HG02884 (cell line): Measurements from ENCODE around the gene UBE2O.

Source experiments
- ATAC-seq: cut with Tn5 transposase; IDR thresholded peaks from one replicate; pipeline ENCODE4 v1.9.1; 2021; ENCODE audit warnings: mild to moderate bottlenecking, moderate library complexity; ENCODE audit not compliant: unreplicated experiment

The UBE2O gene

DNA sequence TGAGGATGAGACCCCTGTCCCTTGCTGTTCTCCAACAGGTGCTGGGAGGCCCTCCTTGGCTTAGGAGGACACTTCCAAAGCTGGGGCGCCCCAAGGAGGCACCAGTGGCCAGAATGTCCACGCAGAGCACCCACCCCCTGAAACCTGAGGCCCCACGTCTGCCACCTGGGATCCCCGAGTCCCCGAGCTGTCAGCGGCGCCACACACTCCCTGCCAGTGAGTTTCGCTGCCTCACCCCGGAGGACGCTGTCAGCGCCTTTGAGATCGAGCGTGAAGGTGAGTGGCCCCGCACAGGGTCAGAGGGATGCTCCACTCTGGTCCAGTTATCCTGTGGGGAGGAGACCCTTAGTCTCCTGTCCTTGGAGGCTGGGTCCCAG, 15.7 kb upstream of the UBE2O start:
- no peak for ATAC-seq

DNA sequence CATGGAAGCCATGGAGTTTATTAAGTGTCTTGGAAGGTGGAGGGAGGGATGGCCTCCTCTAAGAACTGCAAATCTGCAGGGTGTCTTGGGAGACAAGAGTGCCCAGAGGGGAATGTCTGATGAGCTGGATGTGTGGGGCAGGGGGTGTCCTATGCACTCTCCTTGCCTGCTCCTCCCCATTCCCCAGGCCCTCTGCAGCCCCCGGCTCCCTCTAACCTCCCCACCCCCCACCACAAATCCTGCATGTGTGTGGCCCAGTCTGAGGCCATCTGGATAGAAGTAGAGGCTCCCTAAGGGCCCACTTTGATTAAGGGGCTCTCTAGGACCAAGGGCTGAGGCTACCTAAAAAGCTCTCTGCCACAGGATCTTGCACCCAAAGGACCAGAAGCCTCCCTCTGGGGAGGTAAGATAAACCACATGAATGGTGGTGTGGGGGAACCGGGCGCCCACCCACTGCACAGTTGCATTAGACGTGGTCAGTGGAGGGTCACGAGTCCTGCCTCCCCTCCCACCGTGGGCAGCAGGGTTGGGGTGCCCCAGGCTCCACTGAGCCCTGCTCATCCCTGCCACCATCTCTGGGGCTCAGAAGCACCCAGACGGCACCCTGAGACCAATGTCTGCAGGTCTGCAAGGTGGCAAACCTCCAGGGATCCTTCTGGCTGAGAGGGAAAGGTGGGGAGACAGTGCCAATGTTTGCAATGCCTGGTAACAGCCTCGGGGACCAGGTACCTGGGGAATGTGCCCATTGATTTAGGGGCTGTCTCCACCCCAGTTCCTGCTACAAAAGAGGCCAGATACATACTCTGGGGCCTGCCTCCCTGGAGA, 15.1 kb upstream of the UBE2O start:
- ATAC-seq = no peak

DNA sequence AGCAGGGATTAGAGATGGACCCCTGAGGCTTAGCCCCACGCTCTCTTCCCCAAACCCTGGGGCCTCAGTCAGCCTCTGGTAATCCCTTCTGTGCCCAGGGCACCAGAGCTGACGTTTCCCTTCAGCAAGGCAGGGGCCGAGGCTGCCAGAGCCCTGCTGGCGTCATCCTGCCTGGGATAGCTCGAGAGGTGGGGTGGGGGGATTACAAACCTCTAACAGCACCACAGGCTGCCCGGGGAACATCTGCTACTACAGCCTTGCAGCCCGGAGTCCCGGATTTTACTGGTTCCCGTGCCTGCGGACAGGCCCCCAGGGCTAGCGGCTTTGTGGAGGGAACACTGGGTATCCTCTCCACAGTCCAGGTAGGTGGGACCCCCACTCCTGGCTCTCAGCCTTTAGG, 14.4 kb upstream of the UBE2O start, which contains the start of gene AANAT:
AANAT (plus strand) TSS at position 238 of the 400 bp plus-strand sequence. CDS start 1,144 bp downstream, outside the sequence.
- ATAC-seq = no peak

DNA sequence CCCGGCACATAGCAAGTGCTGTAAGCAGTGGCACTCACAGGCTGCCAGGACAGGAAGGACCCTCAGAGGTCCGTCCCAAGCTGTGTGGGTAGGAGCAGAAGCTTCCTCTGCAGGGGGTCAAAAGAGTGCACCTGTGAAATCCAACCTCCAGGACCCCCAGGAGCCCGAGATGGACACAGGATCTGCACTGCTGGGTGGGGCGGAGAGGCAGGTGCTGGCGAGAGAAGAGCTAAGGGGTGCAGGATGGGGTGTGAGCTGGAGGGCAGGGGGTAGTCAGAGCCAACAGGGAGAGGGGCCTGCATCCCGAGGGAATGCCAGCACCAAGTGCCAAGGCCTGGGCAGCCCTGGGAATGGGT, 13.8 kb upstream of the UBE2O start:
- ATAC-seq = no peak

DNA sequence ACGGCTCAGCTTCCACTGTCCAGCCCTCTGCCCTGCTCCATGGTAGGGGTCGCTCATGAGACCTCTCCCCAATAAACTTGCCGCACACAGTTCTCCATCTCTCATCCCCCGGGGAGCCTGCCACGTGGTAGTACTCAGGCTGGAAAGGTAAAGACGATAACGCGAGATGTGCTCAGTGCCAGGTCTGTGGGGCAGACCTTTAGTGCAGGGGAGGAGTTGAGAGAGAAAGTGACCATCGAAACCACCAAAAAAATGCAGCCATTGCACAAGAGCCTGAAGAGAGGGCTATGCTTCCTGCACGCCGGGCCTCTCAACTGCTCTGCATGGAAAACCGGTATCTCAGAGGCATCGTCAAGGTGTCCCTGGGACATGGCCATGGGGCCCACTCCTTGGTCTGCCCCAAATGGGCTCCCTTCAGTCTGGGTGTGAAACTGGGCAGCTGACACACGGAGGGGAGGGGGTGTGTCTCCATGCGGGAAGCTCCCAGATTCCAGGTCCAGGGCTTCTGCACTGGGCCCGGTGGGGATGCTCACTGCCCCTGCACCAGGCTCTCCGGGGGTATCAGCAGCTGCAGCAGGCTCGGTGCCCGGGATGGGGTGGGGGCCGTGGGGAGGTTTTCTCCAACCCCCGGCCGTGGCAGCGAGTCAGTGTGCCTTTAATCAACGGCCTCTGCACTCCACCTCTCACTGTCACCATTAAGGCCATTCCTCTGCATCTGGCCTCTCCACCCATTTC, 9.8 kb upstream of the UBE2O start:
- ATAC-seq = no peak

DNA sequence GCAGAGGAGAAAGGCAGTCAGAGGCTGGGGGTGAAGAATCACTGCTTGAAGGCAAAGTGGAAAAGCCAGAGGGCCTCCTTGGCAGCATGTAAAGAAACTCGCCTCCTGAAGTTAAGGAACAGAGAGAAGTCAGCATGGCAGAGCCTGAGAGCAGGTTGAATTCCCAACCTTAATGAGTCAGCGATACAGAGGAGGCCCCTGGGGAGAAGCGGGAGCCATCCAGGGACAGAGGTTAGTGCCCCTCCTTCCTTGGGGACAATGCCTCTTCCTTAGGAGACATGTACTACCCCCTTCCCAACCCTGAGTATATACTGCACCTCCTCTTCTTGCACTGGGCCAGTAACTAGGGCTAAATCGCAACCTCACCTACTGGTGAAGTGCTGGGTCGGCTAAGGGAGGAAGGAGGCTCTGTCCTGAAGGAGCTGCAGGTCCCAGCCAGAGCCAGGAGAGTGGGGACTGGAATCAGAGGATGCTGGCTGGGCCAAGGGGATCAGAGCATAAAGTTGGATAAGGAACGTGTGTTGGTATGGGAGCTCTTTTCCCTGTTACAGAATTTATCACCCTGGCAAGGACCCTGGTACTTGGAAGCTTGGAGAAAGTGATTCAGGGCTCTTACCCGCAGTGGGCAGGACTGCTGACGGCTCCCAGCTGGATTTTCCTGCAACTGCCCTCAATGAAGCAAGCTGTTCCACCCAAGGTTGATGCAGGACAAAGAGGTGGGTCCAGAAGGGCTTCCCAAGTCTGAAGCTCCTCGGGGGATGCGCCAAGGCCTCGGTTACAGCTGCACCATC, 9.0 kb upstream of the UBE2O start:
- ATAC-seq = no peak

DNA sequence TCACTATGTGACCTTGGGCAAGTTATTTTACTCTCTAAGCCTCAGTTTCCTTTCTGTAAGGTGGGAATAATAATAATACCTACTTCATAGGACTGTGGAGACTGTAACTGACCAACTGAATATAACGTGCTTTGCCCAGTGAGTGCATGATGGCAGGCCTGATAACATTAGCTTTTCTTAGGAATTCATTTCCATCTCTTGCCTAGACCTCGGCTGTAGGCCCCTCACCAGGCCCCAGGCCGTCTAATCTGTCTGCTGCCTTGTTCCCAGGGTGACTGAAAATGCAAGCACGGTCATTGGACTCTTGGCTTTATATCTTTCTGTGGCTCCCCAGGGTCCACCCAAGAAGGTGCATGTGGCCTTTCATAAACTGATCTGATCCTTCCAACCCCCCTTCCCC, 6.7 kb upstream of the UBE2O start:
- no peak for ATAC-seq

DNA sequence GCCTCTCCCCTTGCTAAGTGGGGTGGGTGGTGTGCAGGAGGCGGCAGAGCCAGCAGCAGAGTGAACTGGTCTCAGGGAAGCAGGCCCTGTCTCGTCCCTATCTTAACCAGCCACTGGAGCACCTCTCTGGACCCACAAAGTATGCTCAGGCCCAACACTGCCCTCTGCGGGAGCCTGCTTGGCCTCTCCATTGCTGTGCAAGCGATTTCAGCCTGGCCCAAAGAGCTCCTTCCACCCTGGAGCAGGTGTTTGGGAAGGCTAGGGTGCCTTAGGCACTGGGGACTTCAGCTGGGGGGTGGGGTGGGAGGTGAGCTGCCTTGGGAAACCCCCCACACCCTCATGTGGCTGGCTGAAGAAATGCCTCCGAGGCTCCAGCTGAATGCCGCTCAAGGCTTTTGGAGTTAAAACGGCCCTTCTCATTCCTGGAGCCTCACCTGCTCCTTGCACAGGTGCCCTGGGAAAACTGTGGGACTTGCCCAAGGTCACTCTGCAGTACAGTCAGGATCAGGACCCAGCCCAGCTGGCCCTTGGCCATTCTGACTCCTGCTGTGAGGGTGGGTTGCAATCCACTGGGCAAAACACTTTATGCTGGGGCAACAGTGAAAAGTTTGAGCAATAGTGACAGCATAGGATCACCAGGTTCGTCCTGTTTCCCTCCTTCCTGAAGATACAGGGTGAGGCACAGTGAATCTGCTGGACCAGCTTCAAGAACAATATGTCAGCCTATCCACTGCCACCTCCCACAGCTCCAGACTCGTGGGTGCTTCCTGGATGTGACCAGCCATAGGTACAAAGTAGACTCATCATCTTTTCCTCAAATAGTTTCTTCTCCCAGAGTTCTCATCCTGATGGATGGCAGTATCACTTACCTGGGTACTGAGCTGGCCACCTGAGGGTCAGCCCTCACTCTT, 5.9 kb upstream of the UBE2O start:
- ATAC-seq = no peak

DNA sequence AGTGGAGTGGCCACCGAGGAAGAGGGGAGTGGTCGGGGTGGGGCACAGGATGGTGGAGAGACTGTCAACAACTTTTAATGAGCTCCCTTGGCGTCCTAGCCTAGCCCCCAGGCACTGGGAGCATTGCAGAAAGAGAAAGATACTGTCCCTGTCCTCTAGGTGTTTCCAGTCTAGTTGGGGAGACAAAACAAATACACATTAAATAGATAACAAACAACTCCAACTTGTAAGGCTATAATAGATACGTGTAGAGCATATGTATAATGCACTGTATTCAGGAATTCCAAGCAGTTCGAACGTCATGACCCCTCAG, 435 bp upstream of the UBE2O start:
- ATAC-seq = no peak

DNA sequence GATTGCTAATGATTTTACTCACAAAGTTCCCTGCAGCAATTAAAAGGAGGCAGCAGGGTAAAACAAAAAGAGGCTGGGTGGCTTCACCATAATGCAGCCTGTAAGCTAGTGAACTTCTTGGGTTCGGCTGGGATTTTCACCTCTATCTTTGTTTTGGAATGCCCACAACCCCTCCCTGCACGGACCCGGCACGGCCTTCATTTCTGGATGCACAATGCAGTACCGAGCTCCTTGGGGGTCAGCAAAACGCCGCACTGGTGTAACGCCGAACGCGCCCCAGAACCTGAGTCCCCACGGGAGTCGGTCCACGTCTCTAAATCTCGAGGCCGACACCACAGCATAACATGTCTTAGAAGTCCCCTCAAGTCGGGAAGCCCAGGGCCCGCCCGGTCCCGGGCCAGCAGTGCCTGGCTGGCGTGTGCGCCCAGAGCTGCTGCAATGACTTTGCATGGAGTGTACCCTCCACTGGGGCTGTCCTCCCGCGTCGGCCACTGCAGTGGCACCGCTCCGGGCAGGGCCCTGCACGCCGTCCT, 759 bp downstream of the UBE2O start:
- ATAC-seq = no peak

DNA sequence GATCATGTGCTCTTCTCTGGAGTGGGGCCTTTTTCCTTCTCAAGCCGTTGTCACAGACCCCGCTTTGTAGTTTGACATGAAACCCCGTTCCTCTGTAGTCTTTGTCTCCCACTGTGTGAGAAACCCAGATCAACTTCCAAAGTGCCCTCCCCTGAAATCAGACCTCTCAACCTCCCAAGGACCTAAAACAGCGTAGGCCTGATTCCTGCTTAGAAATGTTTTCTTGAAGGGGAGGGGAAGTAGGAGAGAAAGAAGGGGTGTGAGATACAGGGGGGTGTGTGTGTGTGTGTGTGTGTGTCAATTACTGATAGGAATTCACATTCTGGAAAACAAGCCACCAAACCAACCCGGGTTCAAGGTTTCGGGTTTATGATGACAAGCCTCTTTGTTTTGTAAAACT, 1.4 kb downstream of the UBE2O start:
- ATAC-seq = no peak

DNA sequence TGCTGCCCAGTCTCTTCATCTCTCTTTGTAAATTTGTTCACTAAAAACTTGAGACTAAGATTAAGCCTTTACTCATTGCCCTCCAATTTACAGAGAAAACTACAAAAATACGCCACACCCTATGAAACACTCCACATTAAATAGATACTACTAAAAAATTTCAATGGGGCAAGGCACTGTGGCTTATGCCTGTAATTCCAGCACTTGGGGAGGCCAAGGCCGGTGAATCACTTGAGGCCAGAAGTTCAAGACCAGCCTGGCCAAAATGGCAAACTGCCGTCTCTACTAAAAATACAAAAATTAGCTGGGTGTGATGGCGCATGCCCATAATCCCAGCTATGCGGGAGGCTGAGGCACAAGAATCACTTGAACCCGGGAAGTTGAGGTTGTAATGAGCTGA, 3.8 kb downstream of the UBE2O start:
- no peak for ATAC-seq

DNA sequence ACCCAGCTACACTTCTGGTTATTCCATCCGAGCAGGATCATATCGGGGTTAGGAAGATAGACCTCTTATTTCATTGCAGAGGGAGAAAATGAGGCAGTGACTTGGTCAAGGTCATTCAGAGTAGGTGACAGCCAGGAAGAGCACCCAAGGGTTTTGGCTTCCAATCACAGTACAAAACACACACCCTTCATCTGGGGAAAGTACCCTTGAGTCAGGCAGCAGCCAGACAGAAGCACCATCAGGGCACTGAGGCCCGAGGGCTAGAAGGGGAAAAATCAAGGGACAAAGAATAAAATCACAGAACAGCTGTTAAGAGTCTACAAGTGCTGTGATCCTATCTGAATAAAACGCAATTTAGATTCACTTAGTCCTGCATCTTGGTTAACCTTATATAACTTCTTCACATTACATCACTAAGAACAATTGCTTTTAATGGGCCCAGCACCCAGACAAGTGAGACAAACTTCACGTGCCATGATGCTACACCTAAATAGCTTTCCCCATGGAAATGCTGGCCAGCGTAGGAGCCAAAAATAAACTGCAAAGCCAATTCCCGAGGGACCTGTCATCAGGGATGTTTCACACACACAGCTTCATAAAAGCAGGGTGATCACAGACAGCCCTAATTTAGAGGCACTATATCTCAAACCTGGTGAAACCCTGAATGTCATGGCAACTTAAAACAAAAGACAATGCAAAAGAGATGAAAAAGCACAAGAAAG, 4.9 kb downstream of the UBE2O start:
- no peak for ATAC-seq

DNA sequence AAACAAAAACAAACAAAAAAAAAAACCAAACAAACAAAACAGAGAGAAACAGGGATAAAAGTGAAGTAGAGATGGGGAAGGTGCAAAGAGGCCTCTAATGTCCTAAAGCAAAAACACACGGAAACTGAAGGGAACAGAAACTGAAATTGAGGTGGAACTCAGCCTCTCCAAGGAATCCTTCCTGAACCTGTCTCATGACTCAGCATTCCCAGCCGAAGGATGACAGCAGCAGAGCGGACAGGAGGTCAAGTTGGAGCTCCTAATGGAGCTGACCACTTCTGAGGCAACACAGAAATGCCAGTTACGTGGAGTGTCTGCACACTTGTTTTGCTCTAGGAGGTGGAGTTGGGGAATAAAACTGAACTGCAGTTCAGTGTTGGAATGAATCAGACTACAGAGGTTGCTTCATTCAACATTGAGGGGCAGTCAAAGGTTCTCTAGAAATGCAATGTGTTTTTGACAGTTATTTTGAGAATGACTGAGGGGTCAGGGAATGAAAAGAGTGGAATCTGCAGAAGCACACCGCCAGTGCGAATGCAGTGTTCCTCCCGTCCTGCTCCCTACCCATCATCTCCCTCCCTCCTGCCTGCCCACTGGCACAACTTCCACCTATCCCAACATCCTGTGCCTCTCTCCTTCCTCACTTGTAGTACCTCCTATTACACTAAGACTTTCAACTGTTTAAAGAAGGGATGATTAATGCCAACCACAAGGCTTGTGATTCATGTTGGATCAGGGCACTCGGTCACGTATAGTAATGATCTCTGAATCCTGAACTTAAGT, 6.3 kb downstream of the UBE2O start:
- no peak for ATAC-seq

DNA sequence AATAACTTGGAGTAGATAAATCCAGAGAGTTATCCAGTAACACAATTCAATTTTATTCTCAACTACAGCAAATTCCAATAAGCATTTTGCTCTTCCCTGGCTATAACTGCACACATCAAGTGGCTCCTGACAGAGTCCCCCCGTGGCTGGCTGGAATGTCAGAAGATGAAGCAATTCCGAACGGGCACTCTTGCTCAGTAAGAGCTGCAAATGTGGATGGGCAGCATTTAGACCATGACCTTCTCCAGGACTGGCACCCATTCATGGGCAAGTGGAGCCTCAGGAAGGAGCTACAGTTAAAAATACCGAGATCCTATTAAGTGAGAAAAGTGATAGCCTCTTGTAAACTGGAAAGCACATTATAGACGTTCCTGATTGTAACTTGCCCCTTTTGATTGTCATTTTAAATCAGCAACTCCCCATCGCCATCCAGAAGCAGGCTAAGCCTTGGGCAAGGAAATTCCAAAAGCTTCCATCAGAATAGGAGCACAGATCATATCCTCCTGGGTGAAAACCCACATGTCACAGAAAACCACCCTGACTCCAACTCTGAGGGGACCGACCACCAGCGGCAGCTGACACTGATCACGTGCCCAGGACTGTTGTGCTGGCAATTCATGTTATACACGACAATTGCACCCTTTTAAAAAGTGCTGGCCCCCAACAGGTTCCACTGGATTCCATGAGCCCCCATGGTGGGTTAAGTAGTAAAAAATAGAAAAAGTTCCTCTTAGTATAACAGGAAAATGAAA, 7.1 kb downstream of the UBE2O start:
- no peak for ATAC-seq

DNA sequence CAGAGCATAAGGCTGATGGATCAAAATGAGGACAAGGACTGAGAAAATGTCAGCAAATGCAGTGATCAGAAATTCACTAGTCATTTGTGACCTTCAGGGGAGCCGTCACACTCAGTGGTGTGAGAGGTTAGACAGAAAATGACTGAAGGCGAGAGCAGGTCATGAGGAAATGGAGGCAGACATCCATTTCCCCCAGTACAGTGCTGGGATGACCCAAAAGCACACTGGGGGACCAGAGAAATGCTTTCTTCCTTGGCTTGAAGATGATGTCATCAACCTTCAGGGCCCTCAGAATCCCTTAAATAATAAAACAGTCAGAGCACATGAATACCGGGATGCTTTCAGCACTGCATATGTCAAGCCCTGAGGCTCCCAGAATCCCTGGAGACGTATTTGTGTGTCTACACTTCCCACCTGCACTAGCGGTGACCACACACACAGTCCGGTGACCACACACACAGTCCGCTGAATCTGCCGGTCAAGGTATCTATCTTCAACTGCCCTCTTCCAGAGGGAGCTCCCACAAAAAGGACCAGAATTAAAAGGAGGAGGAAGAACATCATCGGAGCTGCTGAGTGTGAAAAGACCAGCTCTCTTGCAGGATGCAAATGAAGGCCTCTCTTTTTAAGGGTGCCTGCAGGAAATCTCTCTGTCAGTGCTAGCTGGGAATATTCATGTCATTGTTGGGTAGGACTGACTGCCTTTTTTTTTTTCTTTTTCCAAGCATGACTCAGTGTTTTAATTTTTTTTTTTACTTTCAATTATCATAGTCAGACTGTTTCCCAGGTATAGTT, 8.2 kb downstream of the UBE2O start:
- no peak for ATAC-seq
